Type B pancreatic cell (in vitro differentiated cells): ENCODE results near the gene SETDB2. TPM values are rescaled to one million over a fixed set of nuclear protein-coding genes. Genes with fewer than 3 reads are reported as not detected.

Experiments used
- DNase-seq: peaks from one replicate; pipeline ENCODE4 v3.0.0; 2021; ENCODE audit warnings: mixed read lengths; ENCODE audit not compliant: unreplicated experiment; ENCODE audit errors: extremely low spot score
- H3K27ac Mint-ChIP-seq: 2 replicates; pipeline ENCODE4 v1.8.0; 2021; ENCODE audit warnings: mild to moderate bottlenecking, mixed read lengths
- H3K27me3 Mint-ChIP-seq: 2 replicates; pipeline ENCODE4 v1.8.0; 2021; ENCODE audit warnings: mixed read lengths
- H3K36me3 Mint-ChIP-seq: 2 replicates; pipeline ENCODE4 v1.8.0; 2021; ENCODE audit warnings: mixed read lengths
- H3K4me1 Mint-ChIP-seq: one replicate; pipeline ENCODE4 v1.8.0; 2021; ENCODE audit warnings: mixed read lengths; ENCODE audit not compliant: unreplicated experiment
- H3K4me3 Mint-ChIP-seq: 2 replicates; pipeline ENCODE4 v1.8.0; 2021; ENCODE audit warnings: mild to moderate bottlenecking, mixed read lengths
- H3K9me3 Mint-ChIP-seq: 2 replicates; pipeline ENCODE4 v1.8.0; 2021; ENCODE audit warnings: mixed read lengths
- CTCF ChIP-seq: fragments of 200-600 bp; sonication (generic); conservative IDR thresholded peaks from 2 replicates; pipeline ENCODE4 v1.5.0; 2021; ENCODE audit warnings: antibody characterized with exemption, mild to moderate bottlenecking
- total RNA-seq: library from RNA; stranded (reverse); gene quantifications from 2 replicates; pipeline ENCODE4 v1.2.1, GENCODE V29; 2021; ENCODE audit warnings: low replicate concordance

SETDB2 gene
- total RNA-seq, 1 donor from 2014 or later = 11.8 TPM

DNA sequence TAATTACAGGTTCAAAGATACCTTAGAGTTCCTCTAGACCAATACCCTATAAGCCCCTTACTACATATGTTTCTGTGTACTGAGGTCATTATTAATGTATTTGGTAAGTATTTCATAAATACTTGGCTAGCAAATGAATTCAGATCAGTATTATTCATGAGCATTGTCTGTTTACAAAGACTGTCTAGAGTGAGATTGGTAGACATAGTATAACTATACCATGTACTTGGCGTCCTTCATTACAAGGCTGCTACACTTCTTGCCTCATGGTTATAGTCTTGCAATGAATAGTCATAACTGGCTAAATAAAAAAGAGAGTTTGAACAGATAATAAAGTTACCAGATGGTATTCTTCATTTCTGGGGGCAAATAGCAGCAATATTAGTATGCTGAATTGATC is 12.1 kb downstream of the SETDB2 start:
- Mint-ChIP-seq H3K9me3 (no peaks in the 10 kb centered on the region), H3K4me1 (no peaks in the 10 kb centered on the region), H3K27me3 (no peaks in the 10 kb centered on the region), H3K4me3 (no peak overlapping the region), H3K27ac (no peak overlapping the region), H3K36me3 (peaks cover 15% of the 10 kb centered on the region)
- DNase-seq = no peak
- no peak for TF ChIP-seq CTCF

DNA sequence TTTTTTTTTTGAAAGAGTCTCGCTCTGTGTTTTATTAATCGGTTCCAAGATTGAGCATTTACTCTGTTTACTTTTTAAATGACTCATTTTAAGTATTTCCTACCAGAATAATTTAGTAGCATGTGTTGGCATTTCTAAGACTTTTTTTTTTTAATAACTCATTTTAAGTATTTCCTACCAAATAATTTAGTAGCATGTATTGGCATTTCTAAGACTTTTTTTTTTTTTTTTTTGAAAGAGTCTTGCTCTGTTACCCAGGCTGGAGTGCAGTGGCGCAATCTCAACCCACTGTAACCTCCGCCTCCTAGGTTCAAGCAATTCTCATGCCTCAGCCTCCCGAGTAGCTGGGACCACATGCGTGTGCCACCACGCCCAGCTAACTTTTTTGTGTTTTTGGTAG is 13.1 kb downstream of the SETDB2 start:
- no peak for TF ChIP-seq CTCF
- H3K4me3 Mint-ChIP-seq = no peak overlapping the region
- no peaks in the 10 kb centered on the region for H3K9me3 Mint-ChIP-seq
- no peaks in the 10 kb centered on the region for H3K27me3 Mint-ChIP-seq
- DNase-seq = no peak
- peaks cover 25% of the 10 kb centered on the region for H3K36me3 Mint-ChIP-seq
- H3K27ac Mint-ChIP-seq = no peak overlapping the region
- H3K4me1 Mint-ChIP-seq = no peaks in the 10 kb centered on the region

- H3K4me3 Mint-ChIP-seq = no peak overlapping the region
- H3K27me3 Mint-ChIP-seq = no peaks in the 10 kb centered on the region
- peaks cover 36% of the 10 kb centered on the region for H3K36me3 Mint-ChIP-seq
- TF ChIP-seq CTCF = no peak
- DNase-seq = no peak
- no peak overlapping the region for H3K27ac Mint-ChIP-seq
- H3K4me1 Mint-ChIP-seq = no peaks in the 10 kb centered on the region
- no peaks in the 10 kb centered on the region for H3K9me3 Mint-ChIP-seq
Measured at GRCh38 chr13:49459580-49459979, 15.5 kb downstream of the SETDB2 start.

DNA sequence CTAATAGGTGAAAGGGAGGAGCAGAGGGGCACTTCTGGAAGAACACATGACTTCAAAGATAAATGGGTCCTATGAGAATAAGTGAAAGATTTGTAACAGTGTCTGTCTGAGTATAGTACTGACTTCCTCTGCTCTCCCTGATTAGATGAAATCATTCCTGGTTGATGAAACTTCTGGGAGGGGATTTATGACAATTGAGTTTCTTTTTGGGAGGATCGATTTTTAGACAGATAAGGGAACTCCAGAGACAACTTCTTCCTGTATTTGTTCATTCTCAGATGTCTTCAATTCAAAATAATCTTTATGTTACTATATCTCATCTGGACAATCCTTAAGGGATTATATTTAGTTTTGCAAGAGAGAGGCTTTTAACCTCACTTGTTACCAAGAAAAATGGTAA is 20.0 kb downstream of the SETDB2 start:
- no peak for DNase-seq
- peaks cover 33% of the 10 kb centered on the region for H3K36me3 Mint-ChIP-seq
- no peak for TF ChIP-seq CTCF

GRCh38 chr13:49464621-49465325 is 20.7 kb downstream of the SETDB2 start:
- H3K9me3 Mint-ChIP-seq = no peaks in the 10 kb centered on the region
- no peak for TF ChIP-seq CTCF
- no peaks in the 10 kb centered on the region for H3K27me3 Mint-ChIP-seq
- H3K27ac Mint-ChIP-seq = no peak overlapping the region
- peaks cover 33% of the 10 kb centered on the region for H3K36me3 Mint-ChIP-seq
- H3K4me3 Mint-ChIP-seq = no peak overlapping the region
- H3K4me1 Mint-ChIP-seq = no peaks in the 10 kb centered on the region
- no peak for DNase-seq

More for the DNA sequence above, 20.0 kb downstream of the SETDB2 start:
- Mint-ChIP-seq H3K4me1 (no peaks in the 10 kb centered on the region), H3K4me3 (no peak overlapping the region), H3K27me3 (no peaks in the 10 kb centered on the region), H3K9me3 (no peaks in the 10 kb centered on the region), H3K27ac (no peak overlapping the region)
